ENCODE results near the gene SSTR4. TPM values are rescaled to one million over a fixed set of nuclear protein-coding genes. Genes with fewer than 3 reads are reported as not detected.
"Not testable (repeated sequence)": the region's sequence is repeated elsewhere in the genome, so short reads cannot be mapped to it uniquely, and the experiment has no call there.

Gene SSTR4
- not detected for total RNA-seq

- Mint-ChIP-seq H3K36me3 (no peaks in the 10 kb centered on the region), H3K9me3 (no peaks in the 10 kb centered on the region), H3K4me1 (no peaks in the 10 kb centered on the region), H3K4me3 (no peak within 1 kb of the TSS), H3K27me3 (peaks cover 30% of the 10 kb centered on the region), H3K27ac (no peak within 1 kb of the TSS)
- no peak for DNase-seq
Measured at GRCh38 chr20:23034721-23035671, at the start of gene SSTR4. Gene SSTR4 (plus strand): TSS chr20:23035312. CDS start chr20:23035484, 172 bp downstream.

- no peak overlapping the region for H3K27ac Mint-ChIP-seq
- H3K9me3 Mint-ChIP-seq, result peaks cover 2% of the 10 kb centered on the region
Measured at GRCh38 chr20:22986601-22987000, 48.5 kb upstream of the SSTR4 start.

GRCh38 chr20:22991424-22991823 is 43.7 kb upstream of the SSTR4 start:
- not testable (repeated sequence) for DNase-seq, H3K27ac Mint-ChIP-seq, H3K4me1 Mint-ChIP-seq, H3K4me3 Mint-ChIP-seq, H3K9me3 Mint-ChIP-seq, H3K36me3 Mint-ChIP-seq, H3K27me3 Mint-ChIP-seq

More at GRCh38 chr20:22986601-22987000, 48.5 kb upstream of the SSTR4 start:
- Mint-ChIP-seq H3K4me1 (no peaks in the 10 kb centered on the region), H3K27me3 (peaks cover 9% of the 10 kb centered on the region), H3K36me3 (no peaks in the 10 kb centered on the region), H3K4me3 (no peak overlapping the region)
- no peak for DNase-seq

- no peaks in the 10 kb centered on the region for H3K4me1 Mint-ChIP-seq
- no peak for DNase-seq
- H3K27ac Mint-ChIP-seq, result no peak overlapping the region
- no peaks in the 10 kb centered on the region for H3K27me3 Mint-ChIP-seq
- peaks cover 1% of the 10 kb centered on the region for H3K36me3 Mint-ChIP-seq
- H3K9me3 Mint-ChIP-seq, result no peaks in the 10 kb centered on the region
- no peak overlapping the region for H3K4me3 Mint-ChIP-seq
Measured at GRCh38 chr20:22993823-22994222, 41.3 kb upstream of the SSTR4 start.

- Mint-ChIP-seq H3K9me3 (no peaks in the 10 kb centered on the region), H3K27ac (no peak overlapping the region), H3K36me3 (peaks cover 1% of the 10 kb centered on the region), H3K4me1 (no peaks in the 10 kb centered on the region), H3K4me3 (no peak overlapping the region), H3K27me3 (no peaks in the 10 kb centered on the region)
- no peak for DNase-seq
Measured at GRCh38 chr20:22995923-22996322, 39.2 kb upstream of the SSTR4 start.

- H3K36me3 Mint-ChIP-seq, result no peaks in the 10 kb centered on the region
- no peaks in the 10 kb centered on the region for H3K27me3 Mint-ChIP-seq
- H3K4me1 Mint-ChIP-seq, result no peaks in the 10 kb centered on the region
- no peak overlapping the region for H3K27ac Mint-ChIP-seq
- H3K4me3 Mint-ChIP-seq, result no peak overlapping the region
- DNase-seq, result no peak
- no peaks in the 10 kb centered on the region for H3K9me3 Mint-ChIP-seq
Measured at GRCh38 chr20:22998476-22998875, 36.6 kb upstream of the SSTR4 start.

GRCh38 chr20:22999756-23000155 is 35.4 kb upstream of the SSTR4 start:
- no peaks in the 10 kb centered on the region for H3K4me1 Mint-ChIP-seq
- DNase-seq, result no peak
- no peaks in the 10 kb centered on the region for H3K27me3 Mint-ChIP-seq
- H3K4me3 Mint-ChIP-seq, result no peak overlapping the region
- no peaks in the 10 kb centered on the region for H3K9me3 Mint-ChIP-seq
- H3K27ac Mint-ChIP-seq, result no peak overlapping the region
- H3K36me3 Mint-ChIP-seq, result no peaks in the 10 kb centered on the region

- Mint-ChIP-seq H3K4me1 (no peaks in the 10 kb centered on the region), H3K27me3 (no peaks in the 10 kb centered on the region), H3K36me3 (no peaks in the 10 kb centered on the region), H3K27ac (no peak overlapping the region), H3K4me3 (no peak overlapping the region), H3K9me3 (no peaks in the 10 kb centered on the region)
- DNase-seq, result no peak
Measured at GRCh38 chr20:23000232-23000947, 34.7 kb upstream of the SSTR4 start.

GRCh38 chr20:23002276-23002675 is 32.8 kb upstream of the SSTR4 start:
- no peak for DNase-seq
- H3K27me3 Mint-ChIP-seq, result no peaks in the 10 kb centered on the region
- no peaks in the 10 kb centered on the region for H3K36me3 Mint-ChIP-seq
- H3K27ac Mint-ChIP-seq, result no peak overlapping the region
- no peak overlapping the region for H3K4me3 Mint-ChIP-seq
- no peaks in the 10 kb centered on the region for H3K4me1 Mint-ChIP-seq
- no peaks in the 10 kb centered on the region for H3K9me3 Mint-ChIP-seq

- Mint-ChIP-seq H3K27me3 (no peaks in the 10 kb centered on the region), H3K9me3 (no peaks in the 10 kb centered on the region)
Measured at GRCh38 chr20:23003077-23003635, 32.0 kb upstream of the SSTR4 start.

GRCh38 chr20:23003881-23004460 is 31.1 kb upstream of the SSTR4 start:
- Mint-ChIP-seq H3K36me3 (no peaks in the 10 kb centered on the region), H3K4me1 (no peaks in the 10 kb centered on the region), H3K4me3 (no peak overlapping the region), H3K27me3 (no peaks in the 10 kb centered on the region), H3K27ac (no peak overlapping the region), H3K9me3 (no peaks in the 10 kb centered on the region)
- DNase-seq, result no peak

More at GRCh38 chr20:23003077-23003635, 32.0 kb upstream of the SSTR4 start:
- no peak overlapping the region for H3K27ac Mint-ChIP-seq
- H3K36me3 Mint-ChIP-seq, result no peaks in the 10 kb centered on the region
- no peaks in the 10 kb centered on the region for H3K4me1 Mint-ChIP-seq
- no peak for DNase-seq
- no peak overlapping the region for H3K4me3 Mint-ChIP-seq

- no peak overlapping the region for H3K27ac Mint-ChIP-seq
- DNase-seq, result no peak
- no peaks in the 10 kb centered on the region for H3K4me1 Mint-ChIP-seq
- no peaks in the 10 kb centered on the region for H3K36me3 Mint-ChIP-seq
- H3K27me3 Mint-ChIP-seq, result no peaks in the 10 kb centered on the region
- no peaks in the 10 kb centered on the region for H3K9me3 Mint-ChIP-seq
- H3K4me3 Mint-ChIP-seq, result no peak overlapping the region
Measured at GRCh38 chr20:23005776-23006175, 29.3 kb upstream of the SSTR4 start.

GRCh38 chr20:23007462-23007861 is 27.6 kb upstream of the SSTR4 start:
- no peak overlapping the region for H3K4me3 Mint-ChIP-seq
- no peak overlapping the region for H3K27ac Mint-ChIP-seq
- H3K27me3 Mint-ChIP-seq, result no peaks in the 10 kb centered on the region
- DNase-seq, result no peak
- H3K36me3 Mint-ChIP-seq, result no peaks in the 10 kb centered on the region
- no peaks in the 10 kb centered on the region for H3K4me1 Mint-ChIP-seq
- no peaks in the 10 kb centered on the region for H3K9me3 Mint-ChIP-seq

- Mint-ChIP-seq H3K4me1 (no peaks in the 10 kb centered on the region), H3K36me3 (no peaks in the 10 kb centered on the region), H3K27me3 (no peaks in the 10 kb centered on the region), H3K4me3 (no peak overlapping the region), H3K27ac (no peak overlapping the region), H3K9me3 (no peaks in the 10 kb centered on the region)
- no peak for DNase-seq
Measured at GRCh38 chr20:23007886-23008655, 27.0 kb upstream of the SSTR4 start.
